H1 (cell line): Measurements from ENCODE around the gene ABCC10. TPM values are rescaled to one million over a fixed set of nuclear protein-coding genes. Genes with fewer than 3 reads are reported as not detected.

Source experiments
- POU5F1 ChIP-seq: IDR thresholded peaks from 2 replicates; pipeline ENCODE4 v1.6.1; 2011; ENCODE audit warnings: low read depth, mild to moderate bottlenecking, low read length, moderate library complexity
- YY1 ChIP-seq: IDR thresholded peaks from 2 replicates; pipeline ENCODE4 v1.6.1; 2011; ENCODE audit warnings: low read depth, mild to moderate bottlenecking, low read length
- polyA plus RNA-seq, 7 experiments: library from polyadenylated mRNA; depleted of rRNA in 3 of 7; stranded (reverse) in 5 of 7; unstranded in 2 of 7; fragments of >200 nt in 5 of 7; fragments of 200-250 nt in 2 of 7; gene quantifications; 1 replicate in 5 of 7; 2 replicates in 1 of 7; 4 replicates in 1 of 7; pipeline versions ENCODE4 v1.2.1 to v1.2.3, GENCODE V29; 2011 to 2013; ENCODE audit warnings: missing spikeins in 2 of 7, mixed read lengths in 2 of 7
- total RNA-seq: library from RNA; stranded (reverse); fragmentation: NEBNext Ultra II Directional; extraction: Animal tissue kit (Norgen Biotek cat#: 25700); gene quantifications from 2 replicates; pipeline ENCODE4 v1.2.1, GENCODE V29; 2021

ABCC10 gene
- total and polyA plus RNA-seq, 2 of the 8 experiments (the other 6 are each of a cell fraction or from before 2014, with no cell fraction given): 15.5 to 24.6 TPM

DNA sequence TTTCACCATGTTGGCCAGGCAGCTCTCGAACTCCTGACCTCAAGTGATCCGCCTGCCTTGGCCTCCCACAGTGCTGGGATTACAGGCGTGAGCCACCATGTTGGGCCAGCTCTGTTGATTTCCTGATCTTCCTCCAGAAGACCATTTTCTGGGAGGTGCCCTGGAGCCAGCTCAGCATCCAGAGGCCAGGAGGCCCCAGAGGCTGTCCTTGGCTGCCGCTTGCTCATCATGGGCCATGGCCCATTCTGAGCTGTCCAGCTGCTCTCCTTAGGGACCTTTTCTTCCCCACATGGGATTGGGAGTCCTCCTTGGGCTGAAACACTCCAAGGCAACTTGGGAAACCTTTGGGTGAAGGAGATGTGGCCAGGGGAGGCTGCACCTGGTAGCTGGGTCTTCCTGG is 67.4 kb downstream of the ABCC10 start (continued):
- no peak for TF ChIP-seq POU5F1
- TF ChIP-seq YY1: no peak
- TF ChIP-seq, all 59 proteins: peak for 0
